Measurements from ENCODE around the gene UBE2C. TPM values are rescaled to one million over a fixed set of nuclear protein-coding genes. Genes with fewer than 3 reads are reported as not detected.

The UBE2C gene
- total and polyA plus RNA-seq, 5 experiments from 2014 or later: 0.44 TPM; not detected in 4

- no peaks in the 10 kb centered on the region for H3K9me3 Mint-ChIP-seq
- H3K27me3 Mint-ChIP-seq: no peaks in the 10 kb centered on the region
- ATAC-seq (no peak), DNase-seq (no peak)
- POLR2A ChIA-PET: interaction anchor here (0.6 kb wide), 1 partner anchor 11 kb away, joined by 9 read pairs; no protein-coding TSS in a partner anchor
- H3K36me3 Mint-ChIP-seq: no peaks in the 10 kb centered on the region
- H3K4me3 Mint-ChIP-seq: peak overlapping the region in 6 of 10 donors; percentile 7 to 73 (median 34)
- peaks cover 3 to 18% (median 14%) of the 10 kb centered on the region in 4 donors for H3K4me1 Mint-ChIP-seq
- H3K27ac Mint-ChIP-seq: peak overlapping the region in 1 of 10 donors; percentile 56
Measured at GRCh38 chr20:45835825-45836224, 23.4 kb downstream of the UBE2C start.

- Mint-ChIP-seq H3K27me3 (no peaks in the 10 kb centered on the region), H3K4me3 (no peak overlapping the region), H3K36me3 (peaks cover 0 to 6% (median 0%) of the 10 kb centered on the region in 3 donors), H3K9me3 (no peaks in the 10 kb centered on the region), H3K4me1 (peaks cover 3 to 18% (median 14%) of the 10 kb centered on the region in 4 donors), H3K27ac (peak overlapping the region in 1 of 10 donors; percentile 2)
- no peak for ATAC-seq
- DNase-seq: no peak
- POLR2A ChIA-PET: interaction anchor here (0.6 kb wide), 2 partner anchors 8 to 30 kb away, joined by 3 read pairs; no protein-coding TSS in a partner anchor
Measured at GRCh38 chr20:45836841-45837240, 24.4 kb downstream of the UBE2C start.

GRCh38 chr20:45840700-45841198 is 28.3 kb downstream of the UBE2C start:
- Mint-ChIP-seq H3K4me3 (no peak overlapping the region), H3K9me3 (no peaks in the 10 kb centered on the region), H3K27ac (no peak overlapping the region), H3K36me3 (peaks cover 0 to 44% (median 0%) of the 10 kb centered on the region in 3 donors), H3K4me1 (peaks cover 0 to 12% (median 5%) of the 10 kb centered on the region in 4 donors), H3K27me3 (no peaks in the 10 kb centered on the region)
- POLR2A ChIA-PET: interaction anchor here (1.0 to 1.1 kb wide), 2 partner anchors 16 to 17 kb away, joined by 3 read pairs; no protein-coding TSS in a partner anchor
- DNase-seq (no peak), ATAC-seq (no peak)

- ATAC-seq: no peak
- H3K9me3 Mint-ChIP-seq: no peaks in the 10 kb centered on the region
- H3K4me1 Mint-ChIP-seq: peaks cover 0 to 12% (median 5%) of the 10 kb centered on the region in 4 donors
- peaks cover 0 to 53% (median 3%) of the 10 kb centered on the region in 3 donors for H3K36me3 Mint-ChIP-seq
- H3K27ac Mint-ChIP-seq: no peak overlapping the region
- POLR2A ChIA-PET: interaction anchor here (1.1 kb wide), 2 partner anchors 15 to 93 kb away, joined by 3 read pairs; partner anchors contain the start of gene PCIF1
- H3K27me3 Mint-ChIP-seq: no peaks in the 10 kb centered on the region
- no peak overlapping the region for H3K4me3 Mint-ChIP-seq
- DNase-seq: no peak
Measured at GRCh38 chr20:45841407-45842129, 29.1 kb downstream of the UBE2C start.

GRCh38 chr20:45842169-45842812 is 29.8 kb downstream of the UBE2C start:
- Mint-ChIP-seq H3K27me3 (no peaks in the 10 kb centered on the region), H3K4me3 (no peak overlapping the region), H3K4me1 (peaks cover 0 to 12% (median 5%) of the 10 kb centered on the region in 4 donors), H3K27ac (peak overlapping the region in 1 of 10 donors; percentile 44), H3K36me3 (peaks cover 0 to 57% (median 3%) of the 10 kb centered on the region in 3 donors), H3K9me3 (no peaks in the 10 kb centered on the region)
- DNase-seq: no peak
- ATAC-seq: no peak
- POLR2A ChIA-PET: interaction anchor here (1.1 kb wide), 1 partner anchor 93 kb away, joined by 3 read pairs; the partner anchor contains the start of gene PCIF1

- Mint-ChIP-seq H3K27me3 (no peaks in the 10 kb centered on the region), H3K4me1 (peaks cover 0 to 12% (median 5%) of the 10 kb centered on the region in 4 donors), H3K9me3 (no peaks in the 10 kb centered on the region), H3K27ac (peak overlapping the region in 1 of 10 donors; percentile 35), H3K4me3 (no peak overlapping the region), H3K36me3 (peaks cover 0 to 65% (median 5%) of the 10 kb centered on the region in 3 donors)
- no peak for ATAC-seq
- POLR2A ChIA-PET: no interaction called here
- no peak for DNase-seq
Measured at GRCh38 chr20:45843506-45843905, 31.1 kb downstream of the UBE2C start.

- peaks cover 0 to 78% (median 9%) of the 10 kb centered on the region in 3 donors for H3K36me3 Mint-ChIP-seq
Measured at GRCh38 chr20:45845452-45845851, 33.0 kb downstream of the UBE2C start.

GRCh38 chr20:45848421-45848820 is 36.0 kb downstream of the UBE2C start:
- POLR2A ChIA-PET: interaction anchor here (0.9 kb wide), 1 partner anchor 14 kb away, joined by 4 read pairs; no protein-coding TSS in a partner anchor
- Mint-ChIP-seq H3K4me3 (no peak overlapping the region), H3K9me3 (no peaks in the 10 kb centered on the region), H3K27me3 (no peaks in the 10 kb centered on the region), H3K36me3 (peaks cover 0 to 80% (median 21%) of the 10 kb centered on the region in 3 donors), H3K4me1 (peaks cover 1 to 12% (median 5%) of the 10 kb centered on the region in 4 donors), H3K27ac (peak overlapping the region in 1 of 10 donors; percentile 79)
- no peak for ATAC-seq
- no peak for DNase-seq

More at GRCh38 chr20:45845452-45845851, 33.0 kb downstream of the UBE2C start:
- Mint-ChIP-seq H3K4me1 (peaks cover 1 to 12% (median 8%) of the 10 kb centered on the region in 4 donors), H3K4me3 (no peak overlapping the region), H3K9me3 (no peaks in the 10 kb centered on the region), H3K27me3 (no peaks in the 10 kb centered on the region), H3K27ac (no peak overlapping the region)
- ATAC-seq (no peak), DNase-seq (no peak)
- POLR2A ChIA-PET: interaction anchor here (0.7 kb wide), 1 partner anchor 9 kb away, joined by 3 read pairs; no protein-coding TSS in a partner anchor

GRCh38 chr20:45848969-45849582 is 36.6 kb downstream of the UBE2C start:
- H3K9me3 Mint-ChIP-seq: no peaks in the 10 kb centered on the region
- peaks cover 0 to 81% (median 23%) of the 10 kb centered on the region in 3 donors for H3K36me3 Mint-ChIP-seq
- H3K27me3 Mint-ChIP-seq: no peaks in the 10 kb centered on the region
- ATAC-seq (no peak), DNase-seq (no peak)
- no peak overlapping the region for H3K4me3 Mint-ChIP-seq
- POLR2A ChIA-PET: interaction anchor here (0.9 kb wide), 1 partner anchor 15 kb away, joined by 4 read pairs; no protein-coding TSS in a partner anchor
- peak overlapping the region in 3 of 10 donors; percentile 5 to 79 (median 37) for H3K27ac Mint-ChIP-seq
- peaks cover 1 to 14% (median 11%) of the 10 kb centered on the region in 4 donors for H3K4me1 Mint-ChIP-seq

- H3K36me3 Mint-ChIP-seq: peaks cover 0 to 76% (median 23%) of the 10 kb centered on the region in 3 donors
- no peak overlapping the region for H3K27ac Mint-ChIP-seq
- no peak overlapping the region for H3K4me3 Mint-ChIP-seq
- no peaks in the 10 kb centered on the region for H3K27me3 Mint-ChIP-seq
- peaks cover 4 to 25% (median 19%) of the 10 kb centered on the region in 4 donors for H3K4me1 Mint-ChIP-seq
- ATAC-seq: no peak
- POLR2A ChIA-PET: no interaction called here
- DNase-seq: no peak
- H3K9me3 Mint-ChIP-seq: no peaks in the 10 kb centered on the region
Measured at GRCh38 chr20:45850238-45850637, 37.8 kb downstream of the UBE2C start.

GRCh38 chr20:45850926-45851325 is 38.5 kb downstream of the UBE2C start:
- Mint-ChIP-seq H3K36me3 (peaks cover 0 to 69% (median 23%) of the 10 kb centered on the region in 3 donors), H3K9me3 (no peaks in the 10 kb centered on the region), H3K27ac (no peak overlapping the region), H3K4me1 (peaks cover 6 to 30% (median 22%) of the 10 kb centered on the region in 4 donors), H3K4me3 (peak overlapping the region in 1 of 10 donors; percentile 15), H3K27me3 (no peaks in the 10 kb centered on the region)
- DNase-seq (no peak), ATAC-seq (no peak)
- POLR2A ChIA-PET: interaction anchor here (0.6 kb wide), 1 partner anchor 39 kb away, joined by 3 read pairs; no protein-coding TSS in a partner anchor

- no peaks in the 10 kb centered on the region for H3K27me3 Mint-ChIP-seq
- H3K4me1 Mint-ChIP-seq: peaks cover 6 to 36% (median 28%) of the 10 kb centered on the region in 4 donors
- DNase-seq (no peak), ATAC-seq (no peak)
- peaks cover 0 to 63% (median 22%) of the 10 kb centered on the region in 3 donors for H3K36me3 Mint-ChIP-seq
- POLR2A ChIA-PET: interaction anchor here (0.7 kb wide), 1 partner anchor 13 kb away, joined by 4 read pairs; no protein-coding TSS in a partner anchor
- H3K4me3 Mint-ChIP-seq: peak overlapping the region in 1 of 10 donors; percentile 20
- H3K9me3 Mint-ChIP-seq: no peaks in the 10 kb centered on the region
- no peak overlapping the region for H3K27ac Mint-ChIP-seq
Measured at GRCh38 chr20:45851501-45851900, 39.1 kb downstream of the UBE2C start.

All from naive thymus-derived CD8-positive, alpha-beta T cell (primary cell).